Activated CD4-positive, alpha-beta T cell treated with anti-CD3 and anti-CD28 coated beads for 36 hours (primary cell): ENCODE measurements around the gene HSPG2. TPM values are rescaled to one million over a fixed set of nuclear protein-coding genes. Genes with fewer than 3 reads are reported as not detected.

ENCODE experiments used
- ATAC-seq: fragments of 200-7000 bp; cut with Tn5 transposase; one replicate; pipeline ENCODE4 v1.10.0; 2021; ENCODE audit warnings: mild to moderate bottlenecking, moderate library complexity
- CTCF ChIA-PET: fragments of 350-600 bp; sonication (Branson Sonifier 250); formaldehyde crosslinking; loops from one replicate; lab custom pipeline; 2021; ENCODE audit warnings: antibody characterized with exemption; lab: Charles Lee
- POLR2A ChIA-PET: fragments of 350-600 bp; sonication (Branson Sonifier 250); formaldehyde crosslinking; loops from one replicate; lab custom pipeline; 2021; ENCODE audit warnings: antibody characterized with exemption, inconsistent platforms; lab: Charles Lee
- DNase-seq: peaks from one replicate; pipeline ENCODE4 v3.0.0-alpha.2; 2020
- H3K27ac Mint-ChIP-seq: one replicate; pipeline ENCODE4 v1.8.0; 2021; ENCODE audit warnings: mixed read lengths
- H3K27me3 Mint-ChIP-seq: one replicate; pipeline ENCODE4 v1.8.0; 2021; ENCODE audit warnings: mixed read lengths
- H3K36me3 Mint-ChIP-seq: one replicate; pipeline ENCODE4 v1.8.0; 2021; ENCODE audit warnings: low read depth, mixed read lengths
- H3K4me1 Mint-ChIP-seq: one replicate; pipeline ENCODE4 v1.8.0; 2021; ENCODE audit warnings: mixed read lengths
- H3K4me3 Mint-ChIP-seq: one replicate; pipeline ENCODE4 v1.8.0; 2021; ENCODE audit warnings: mild to moderate bottlenecking, moderate library complexity, mixed read lengths
- H3K9me3 Mint-ChIP-seq: one replicate; pipeline ENCODE4 v1.8.0; 2021; ENCODE audit warnings: low read depth, mixed read lengths
- intact Hi-C, 2 experiments: fragments of 100-400 bp; cut with DNase I in 1 of 2; cut with micrococcal nuclease in 1 of 2; formaldehyde crosslinking; loops; one replicate each; pipeline versions ENCODE4 v1.14.2 to v1.15.1; 2022 to 2024; cut with DNase I, micrococcal nuclease
- total RNA-seq, 2 experiments: library from RNA; stranded (reverse); gene quantifications; one replicate each; pipeline ENCODE4 v1.2.3, GENCODE V29; 2021

Gene HSPG2
- total RNA-seq, 2 experiments from 2014 or later: 19.6 to 20.6 TPM

GRCh38 chr1:21841852-21842466 is 95.2 kb downstream of the HSPG2 start:
- CTCF ChIA-PET: no interaction called here
- H3K9me3 Mint-ChIP-seq: no peaks in the 10 kb centered on the region
- H3K4me3 Mint-ChIP-seq: no peak overlapping the region
- H3K27ac Mint-ChIP-seq: no peak overlapping the region
- ATAC-seq (no peak), DNase-seq (no peak)
- no peaks in the 10 kb centered on the region for H3K4me1 Mint-ChIP-seq
- H3K36me3 Mint-ChIP-seq: no peaks in the 10 kb centered on the region
- no peaks in the 10 kb centered on the region for H3K27me3 Mint-ChIP-seq
- POLR2A ChIA-PET: interaction anchor here (0.6 kb wide), 1 partner anchor 57 kb away, joined by 9 read pairs; no protein-coding TSS in a partner anchor
- intact Hi-C loops: no loop called here

- no peaks in the 10 kb centered on the region for H3K4me1 Mint-ChIP-seq
- H3K27ac Mint-ChIP-seq: no peak overlapping the region
- intact Hi-C loops: no loop called here
- DNase-seq (no peak), ATAC-seq (no peak)
- CTCF ChIA-PET: no interaction called here
- H3K9me3 Mint-ChIP-seq: no peaks in the 10 kb centered on the region
- H3K4me3 Mint-ChIP-seq: no peak overlapping the region
- H3K36me3 Mint-ChIP-seq: no peaks in the 10 kb centered on the region
- H3K27me3 Mint-ChIP-seq: no peaks in the 10 kb centered on the region
- POLR2A ChIA-PET: no interaction called here
These were observed 96.1 kb downstream of the HSPG2 start for GRCh38 chr1:21840981-21841380.

DNA sequence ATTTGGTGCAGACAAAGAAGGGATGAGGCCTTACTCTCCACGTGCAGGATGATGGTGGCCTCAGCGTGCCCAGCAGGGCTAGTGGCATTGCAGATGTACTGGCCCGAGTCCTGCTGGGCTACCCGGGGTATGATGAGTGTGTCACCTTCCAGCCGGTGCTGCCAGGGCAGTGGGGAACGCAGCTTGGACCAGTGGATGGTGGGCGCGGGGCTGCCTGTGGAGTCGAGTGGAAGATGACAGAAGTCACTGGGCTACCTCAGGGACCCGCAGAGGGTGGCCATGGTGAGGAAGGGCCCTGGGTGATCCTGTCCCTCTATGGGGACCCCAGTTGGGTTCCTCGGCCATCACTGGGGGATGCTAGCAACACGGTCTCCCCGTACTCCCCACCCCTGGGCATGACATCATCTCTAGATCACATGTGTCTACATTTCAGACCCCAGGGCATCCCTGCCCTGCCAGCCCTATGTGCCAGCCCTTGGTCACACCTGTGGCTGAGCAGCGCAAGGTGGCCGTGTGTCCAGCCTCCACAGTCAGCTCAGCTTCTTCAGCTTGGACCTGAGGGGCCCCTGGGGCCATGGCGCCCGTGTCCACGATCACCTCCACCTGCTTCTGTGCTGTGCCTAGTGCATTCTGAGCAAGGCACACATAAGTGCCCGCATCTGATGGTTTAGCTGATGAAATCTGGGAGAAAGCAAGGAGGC is 97.6 kb downstream of the HSPG2 start:
- peaks cover 7% of the 10 kb centered on the region for H3K36me3 Mint-ChIP-seq
- H3K27ac Mint-ChIP-seq: no peak overlapping the region
- intact Hi-C loops: no loop called here
- H3K27me3 Mint-ChIP-seq: no peaks in the 10 kb centered on the region
- peaks cover 3% of the 10 kb centered on the region for H3K9me3 Mint-ChIP-seq
- ATAC-seq: no peak
- no peak for DNase-seq
- ChIA-PET POLR2A (no interaction called here), CTCF (no interaction called here)
- H3K4me1 Mint-ChIP-seq: no peaks in the 10 kb centered on the region
- H3K4me3 Mint-ChIP-seq: no peak overlapping the region

DNA sequence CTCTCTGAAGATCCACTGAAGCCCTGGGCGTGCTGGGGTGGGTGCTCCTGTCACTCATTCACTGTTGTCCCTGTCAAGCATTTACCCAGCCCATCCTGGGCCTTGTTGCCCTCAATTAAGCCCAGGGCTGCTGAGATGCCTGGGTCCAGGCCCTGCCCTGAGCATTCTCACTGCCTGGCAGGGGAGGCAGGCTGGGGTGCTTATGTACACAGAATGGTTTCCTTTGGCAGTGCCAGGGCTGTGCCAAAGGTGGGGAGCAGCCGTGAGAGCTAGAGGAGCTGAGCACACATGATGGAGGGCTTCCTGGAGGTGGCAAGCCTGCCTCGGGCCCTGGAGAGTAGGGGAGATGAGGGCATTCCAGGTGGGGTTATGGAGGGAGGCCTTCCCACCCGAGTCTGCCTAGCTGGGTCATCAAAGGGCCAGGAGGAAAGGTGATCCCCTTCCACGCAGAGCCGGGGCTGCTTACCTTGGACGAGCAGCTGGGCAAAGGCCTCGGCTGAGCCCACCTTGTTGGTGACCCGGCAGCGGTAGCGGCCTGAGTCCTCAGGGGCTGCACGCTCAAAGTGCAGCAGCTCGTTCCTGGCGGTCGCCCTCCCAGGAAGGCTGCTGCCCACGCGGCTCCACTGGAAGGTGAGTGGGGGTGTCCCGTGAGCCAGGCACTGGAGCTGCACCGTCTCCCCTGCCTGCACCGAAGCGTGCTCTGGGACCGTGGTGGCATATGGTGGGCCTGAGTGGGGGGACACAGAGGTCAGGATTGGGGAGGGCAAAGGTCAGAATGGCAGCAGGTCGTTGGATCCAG is 98.6 kb downstream of the HSPG2 start:
- ATAC-seq: no peak
- Mint-ChIP-seq H3K9me3 (peaks cover 8% of the 10 kb centered on the region), H3K36me3 (peaks cover 15% of the 10 kb centered on the region), H3K4me1 (no peaks in the 10 kb centered on the region), H3K27ac (no peak overlapping the region), H3K4me3 (no peak overlapping the region), H3K27me3 (no peaks in the 10 kb centered on the region)
- ChIA-PET POLR2A (no interaction called here), CTCF (no interaction called here)
- no peak for DNase-seq
- intact Hi-C loops: no loop called here

DNA sequence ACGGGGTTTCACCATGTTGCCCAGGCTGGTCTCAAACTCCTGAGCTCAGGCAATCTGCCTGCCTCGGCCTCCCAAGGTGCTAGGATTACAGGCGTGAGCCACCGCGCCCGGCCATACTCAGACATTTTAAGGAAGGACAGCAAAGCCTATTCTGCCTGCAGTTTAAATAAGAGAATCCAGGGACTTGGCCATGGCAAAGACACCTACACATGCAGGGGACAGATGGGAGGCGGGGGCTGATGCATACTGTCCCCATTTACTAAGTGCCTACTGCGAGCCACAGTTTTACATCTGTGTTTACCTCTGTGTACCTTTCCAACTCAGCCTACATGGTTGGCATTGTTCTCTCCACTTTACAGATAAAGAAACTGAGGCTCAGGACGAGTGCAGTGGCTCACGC is 99.6 kb downstream of the HSPG2 start:
- H3K4me3 Mint-ChIP-seq: no peak overlapping the region

DNA sequence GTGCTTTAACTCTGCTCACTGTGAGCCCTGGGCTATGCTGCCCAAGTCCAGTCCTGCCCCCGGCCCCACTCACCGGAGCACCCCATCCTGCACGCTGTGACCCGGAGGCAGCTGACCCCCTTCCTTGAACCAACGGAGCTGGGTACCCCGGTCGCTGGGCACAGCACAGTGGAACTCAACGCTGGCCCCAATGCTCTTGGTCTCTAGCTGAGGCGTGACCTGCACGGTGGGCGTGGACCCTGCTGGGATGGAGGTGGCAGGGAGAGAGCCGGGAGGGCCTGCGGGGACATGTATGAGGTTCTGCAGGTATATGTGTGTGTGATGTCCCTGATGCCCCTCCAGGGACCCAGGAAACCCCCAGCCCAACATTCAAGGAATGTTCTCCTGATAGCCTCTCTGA is 100.4 kb downstream of the HSPG2 start:
- Mint-ChIP-seq H3K27ac (no peak overlapping the region), H3K36me3 (peaks cover 15% of the 10 kb centered on the region), H3K4me1 (no peaks in the 10 kb centered on the region), H3K9me3 (peaks cover 8% of the 10 kb centered on the region), H3K27me3 (no peaks in the 10 kb centered on the region), H3K4me3 (no peak overlapping the region)
- ChIA-PET CTCF (no interaction called here), POLR2A (no interaction called here)
- intact Hi-C loops: no loop called here
- ATAC-seq (no peak), DNase-seq (no peak)

More for the DNA sequence above, 99.6 kb downstream of the HSPG2 start:
- H3K36me3 Mint-ChIP-seq: peaks cover 15% of the 10 kb centered on the region
- intact Hi-C loops: no loop called here
- H3K27me3 Mint-ChIP-seq: no peaks in the 10 kb centered on the region
- H3K9me3 Mint-ChIP-seq: peaks cover 8% of the 10 kb centered on the region
- DNase-seq: no peak
- no peaks in the 10 kb centered on the region for H3K4me1 Mint-ChIP-seq
- ChIA-PET POLR2A (no interaction called here), CTCF (no interaction called here)
- no peak for ATAC-seq
- no peak overlapping the region for H3K27ac Mint-ChIP-seq

- Mint-ChIP-seq H3K4me3 (no peak overlapping the region), H3K9me3 (peaks cover 8% of the 10 kb centered on the region), H3K27ac (no peak overlapping the region), H3K4me1 (no peaks in the 10 kb centered on the region), H3K36me3 (peaks cover 15% of the 10 kb centered on the region), H3K27me3 (no peaks in the 10 kb centered on the region)
- POLR2A ChIA-PET: no interaction called here
- ATAC-seq: no peak
- CTCF ChIA-PET: no interaction called here
- intact Hi-C loops: no loop called here
- DNase-seq: no peak
These were observed 101.1 kb downstream of the HSPG2 start for GRCh38 chr1:21836010-21836409.

DNA sequence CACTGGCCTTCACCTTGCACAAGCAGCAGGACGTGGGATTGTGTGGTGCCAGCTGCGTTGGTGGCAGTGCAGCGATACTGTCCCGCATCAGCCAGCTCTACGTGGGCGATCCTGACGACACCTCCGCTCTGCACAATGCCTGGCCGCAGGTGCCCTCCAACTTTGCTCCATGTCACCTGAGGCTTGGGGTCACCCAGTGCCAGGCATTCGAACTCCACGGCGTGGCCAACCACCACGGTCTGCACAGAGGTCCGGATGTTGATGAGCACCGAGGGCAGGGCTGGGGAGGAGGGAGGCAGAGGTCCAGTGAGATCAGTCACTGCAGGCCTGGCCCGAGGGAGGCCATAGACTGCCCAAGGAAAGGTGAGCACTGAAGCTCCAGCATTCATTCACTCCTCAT is 102.4 kb downstream of the HSPG2 start:
- Mint-ChIP-seq H3K9me3 (peaks cover 8% of the 10 kb centered on the region), H3K4me1 (no peaks in the 10 kb centered on the region), H3K27me3 (no peaks in the 10 kb centered on the region), H3K36me3 (peaks cover 15% of the 10 kb centered on the region), H3K27ac (no peak overlapping the region), H3K4me3 (no peak overlapping the region)
- intact Hi-C loops: no loop called here
- ChIA-PET CTCF (interaction anchor here (0.6 kb wide), 1 partner anchor 670 kb away, joined by 3 read pairs; no protein-coding TSS in a partner anchor), POLR2A (no interaction called here)
- ATAC-seq: no peak
- DNase-seq: no peak

GRCh38 chr1:21834094-21834493 is 103.0 kb downstream of the HSPG2 start:
- CTCF ChIA-PET: interaction anchor here (0.7 kb wide), 1 partner anchor 44 kb away, joined by 3 read pairs; no protein-coding TSS in a partner anchor
- no peak overlapping the region for H3K27ac Mint-ChIP-seq
- POLR2A ChIA-PET: no interaction called here

DNA sequence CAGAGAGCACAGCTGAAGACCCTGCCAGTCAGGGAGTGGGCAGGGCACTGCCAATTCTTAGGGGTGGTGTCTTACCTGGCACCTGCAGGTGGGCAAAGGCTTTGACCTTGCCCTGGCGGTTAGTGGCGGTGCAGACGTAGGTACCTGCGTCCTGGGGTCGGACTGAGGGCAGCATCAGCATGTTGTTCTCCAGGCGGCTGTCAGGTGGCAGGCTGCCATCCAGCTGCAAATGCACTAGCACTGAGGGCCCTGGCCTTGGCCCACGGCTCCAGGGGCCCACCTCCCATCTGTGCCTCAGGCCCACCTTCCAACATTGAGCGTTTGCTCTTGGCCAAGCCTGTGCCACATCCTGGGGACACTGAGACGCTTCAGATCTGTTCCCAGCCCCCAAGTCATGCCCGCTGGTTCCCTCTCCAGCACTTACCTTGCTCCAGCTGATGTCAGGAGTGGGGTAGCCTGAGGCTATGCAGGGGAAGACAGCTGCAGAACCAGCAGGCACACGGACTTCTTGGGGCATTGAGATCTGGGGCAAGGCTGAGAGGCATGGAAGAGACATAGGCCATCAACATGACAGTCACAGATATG is 103.6 kb downstream of the HSPG2 start:
- peaks cover 15% of the 10 kb centered on the region for H3K36me3 Mint-ChIP-seq
- H3K4me3 Mint-ChIP-seq: no peak overlapping the region
- no peaks in the 10 kb centered on the region for H3K4me1 Mint-ChIP-seq
- no peak for ATAC-seq
- no peak for DNase-seq
- intact Hi-C loops: no loop called here
- H3K27ac Mint-ChIP-seq: no peak overlapping the region
- peaks cover 8% of the 10 kb centered on the region for H3K9me3 Mint-ChIP-seq
- CTCF ChIA-PET: interaction anchor here (0.7 kb wide), 1 partner anchor 45 kb away, joined by 3 read pairs; no protein-coding TSS in a partner anchor
- POLR2A ChIA-PET: no interaction called here
- H3K27me3 Mint-ChIP-seq: no peaks in the 10 kb centered on the region

More at GRCh38 chr1:21834094-21834493, 103.0 kb downstream of the HSPG2 start:
- ATAC-seq (no peak), DNase-seq (no peak)
- H3K4me1 Mint-ChIP-seq: no peaks in the 10 kb centered on the region
- intact Hi-C loops: no loop called here
- no peak overlapping the region for H3K4me3 Mint-ChIP-seq
- H3K36me3 Mint-ChIP-seq: peaks cover 15% of the 10 kb centered on the region
- no peaks in the 10 kb centered on the region for H3K27me3 Mint-ChIP-seq
- peaks cover 8% of the 10 kb centered on the region for H3K9me3 Mint-ChIP-seq

DNA sequence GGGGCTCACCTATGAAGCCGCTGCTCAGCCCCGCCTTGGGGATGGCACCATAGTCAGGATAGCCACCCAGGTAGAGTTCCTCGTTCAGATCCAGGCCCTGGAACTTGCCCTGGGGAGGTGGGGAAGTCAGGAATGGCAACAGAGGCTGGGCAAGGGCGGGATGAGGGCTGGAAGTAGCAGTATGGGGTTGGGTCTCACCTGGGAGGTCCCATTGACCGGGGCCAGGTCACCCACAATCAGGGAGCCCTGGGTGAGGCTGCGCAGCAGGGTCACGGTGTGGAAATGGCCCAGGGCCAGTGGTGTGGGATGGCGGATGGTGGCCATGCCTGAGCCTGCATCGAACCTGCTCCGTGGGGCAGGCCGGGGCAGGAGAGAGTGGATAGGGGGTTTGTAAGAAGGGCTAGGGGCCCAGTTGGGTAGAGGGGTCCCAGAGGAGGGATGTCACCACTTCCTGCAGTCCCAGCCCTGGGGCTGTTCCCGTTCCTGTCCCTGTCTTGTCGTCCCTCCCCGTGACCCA is 105.6 kb downstream of the HSPG2 start:
- Mint-ChIP-seq H3K4me1 (no peaks in the 10 kb centered on the region), H3K4me3 (no peak overlapping the region), H3K27me3 (no peaks in the 10 kb centered on the region), H3K27ac (no peak overlapping the region), H3K36me3 (peaks cover 15% of the 10 kb centered on the region), H3K9me3 (peaks cover 8% of the 10 kb centered on the region)
- ATAC-seq: no peak
- POLR2A ChIA-PET: no interaction called here
- intact Hi-C loops: no loop called here
- DNase-seq: no peak
- CTCF ChIA-PET: no interaction called here
